ENCODE measurements around the gene ETV3.

ETV3 gene

DNA sequence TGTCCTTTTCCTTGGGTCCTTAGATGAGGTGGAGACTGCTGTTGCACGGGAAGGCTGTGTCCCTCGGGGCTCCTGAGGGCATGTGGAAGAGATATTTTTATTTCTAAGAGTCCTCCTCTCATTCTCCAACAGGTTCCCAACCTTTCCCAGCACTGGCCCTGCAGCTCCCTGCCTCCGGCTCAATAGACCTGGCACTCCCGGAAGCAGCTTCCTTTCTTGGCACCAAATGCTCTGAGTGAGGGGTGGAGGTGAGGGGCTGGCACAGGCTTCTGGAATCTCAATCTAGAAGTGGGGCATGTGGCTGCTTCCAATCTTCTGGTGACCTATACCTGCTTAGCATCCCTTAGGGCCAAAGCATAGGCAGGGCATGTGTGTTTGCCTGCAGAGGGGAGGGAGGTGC lies 43.1 kb downstream of the ETV3 start:
- no peak for DNase-seq (ENCODE audit: low read depth in 2 of 3, low spot score in 2 of 3)

GRCh38 chr1:157092831-157093230 lies 45.4 kb downstream of the ETV3 start:
- DNase-seq (ENCODE audit: low read depth in 2 of 3, low spot score in 2 of 3), result no peak

GRCh38 chr1:157091668-157092273 lies 46.4 kb downstream of the ETV3 start:
- no peak for DNase-seq (ENCODE audit: low read depth in 2 of 3, low spot score in 2 of 3)

DNA sequence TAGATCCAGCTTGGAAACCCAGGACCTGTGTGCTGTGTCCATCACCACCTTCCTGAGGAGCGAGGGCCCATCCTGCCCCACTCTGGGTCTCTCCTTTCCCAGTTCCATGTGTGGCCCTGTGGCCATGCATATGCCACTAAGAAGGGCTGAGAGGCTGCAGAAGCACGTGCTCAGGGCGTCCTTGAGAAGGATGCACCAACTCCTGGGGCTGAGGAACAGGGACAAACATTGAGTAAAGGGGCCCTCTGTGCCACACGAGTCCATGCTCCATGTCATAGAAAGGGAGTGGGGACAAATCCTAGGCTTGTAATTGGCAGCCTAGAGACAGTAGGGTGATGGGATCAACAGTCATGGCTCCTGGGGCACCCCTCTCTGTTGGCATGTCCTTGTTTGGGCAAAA lies 47.0 kb downstream of the ETV3 start:
- DNase-seq (ENCODE audit: low read depth in 2 of 3, low spot score in 2 of 3), result no peak

DNA sequence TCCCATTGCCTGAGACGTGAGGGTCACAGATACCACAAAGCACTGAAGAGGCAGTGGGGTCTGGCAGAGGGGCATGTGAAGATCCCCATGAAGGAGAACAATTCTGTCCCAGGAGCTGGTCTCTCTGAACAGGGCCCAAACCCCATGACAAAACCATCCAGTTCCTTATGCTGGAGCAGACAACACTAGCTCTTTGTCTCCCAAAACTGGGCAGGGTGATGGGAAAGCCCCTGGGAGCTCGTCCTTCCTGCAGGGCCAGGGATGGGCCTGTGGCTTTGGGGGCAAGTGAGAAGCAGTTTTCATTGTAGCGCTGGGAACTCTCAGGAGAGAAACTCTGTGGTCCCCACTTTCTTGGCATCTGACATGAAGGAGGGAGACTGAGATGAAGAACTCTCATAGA lies 47.4 kb downstream of the ETV3 start:
- no peak for DNase-seq (ENCODE audit: low read depth in 2 of 3, low spot score in 2 of 3)

DNA sequence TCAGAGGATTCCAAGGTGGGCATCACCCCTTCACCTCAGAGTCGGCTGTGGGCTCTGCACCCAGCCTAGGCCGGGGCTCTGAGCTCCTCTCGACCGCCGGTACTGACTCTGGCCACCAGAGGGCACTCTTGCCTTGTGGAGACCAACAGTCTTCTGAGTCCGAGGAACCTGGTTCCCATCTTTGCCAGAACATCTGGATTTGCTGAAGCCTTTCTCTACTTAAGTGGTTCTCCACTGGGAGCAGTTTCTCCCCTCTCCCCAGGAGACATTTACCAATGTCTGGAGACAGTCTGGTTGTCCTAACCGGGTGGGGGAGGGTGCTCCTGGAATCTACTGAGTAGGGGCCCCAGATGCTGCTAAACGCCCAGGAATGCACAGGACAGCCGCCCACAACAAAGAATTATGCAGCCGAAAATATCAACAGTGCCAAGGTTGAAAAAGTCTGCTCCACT lies 48.0 kb downstream of the ETV3 start:
- peak; percentile 51 to 92 (median 89) for DNase-seq (ENCODE audit: low read depth in 2 of 3, low spot score in 2 of 3)

- no peak for DNase-seq (ENCODE audit: low read depth in 2 of 3, low spot score in 2 of 3)
Observed at GRCh38 chr1:157089789-157090188, 48.4 kb downstream of the ETV3 start.

DNA sequence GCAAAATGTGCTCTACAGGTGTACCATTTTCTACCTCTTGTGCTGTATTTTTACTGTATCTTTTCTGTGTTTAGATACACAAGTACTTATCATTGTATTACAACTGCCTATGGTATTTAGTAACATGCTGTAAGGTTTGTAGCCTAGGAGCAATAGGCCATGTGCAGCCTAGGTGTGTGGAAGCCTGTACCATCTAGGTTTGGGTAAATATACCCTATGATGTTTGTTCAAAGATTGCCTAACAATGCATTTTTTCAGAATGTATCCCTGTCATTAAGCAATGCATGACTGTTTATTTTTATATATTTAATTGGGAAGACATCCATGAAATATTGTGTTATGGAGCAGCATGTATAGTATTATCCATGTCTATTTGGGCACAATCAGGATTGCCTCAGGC lies 49.6 kb downstream of the ETV3 start:
- DNase-seq (ENCODE audit: low read depth in 2 of 3, low spot score in 2 of 3), result no peak

- no peak for DNase-seq (ENCODE audit: low read depth in 2 of 3, low spot score in 2 of 3)
Observed at GRCh38 chr1:157087030-157087429, 51.2 kb downstream of the ETV3 start.

- no peak for DNase-seq (ENCODE audit: low read depth in 2 of 3, low spot score in 2 of 3)
Observed at GRCh38 chr1:157086299-157086698, 51.9 kb downstream of the ETV3 start.

- DNase-seq (ENCODE audit: low read depth in 2 of 3, low spot score in 2 of 3), result no peak
Observed at GRCh38 chr1:157085421-157085820, 52.8 kb downstream of the ETV3 start.

DNA sequence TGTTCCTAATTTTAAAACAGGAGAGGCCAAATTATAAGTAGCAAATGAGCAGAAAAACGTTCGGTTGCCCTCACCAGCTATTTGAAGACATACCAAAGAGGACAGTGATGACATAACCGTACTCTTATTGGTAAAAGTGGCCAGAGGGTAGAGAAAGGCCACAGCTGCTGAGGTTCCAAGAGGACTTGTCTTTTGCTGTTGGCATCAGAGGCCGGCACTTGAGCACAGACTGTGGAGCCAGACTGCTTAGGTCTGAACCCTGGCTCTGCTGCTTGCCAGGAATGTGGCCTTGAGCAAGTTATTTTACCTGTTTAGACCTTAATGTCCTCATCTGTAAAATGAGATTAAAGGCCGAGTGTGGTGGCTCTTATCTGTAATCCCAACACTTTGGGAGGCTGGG lies 53.5 kb downstream of the ETV3 start:
- no peak for DNase-seq (ENCODE audit: low read depth in 2 of 3, low spot score in 2 of 3)

GRCh38 chr1:157081707-157082106 lies 56.5 kb downstream of the ETV3 start:
- DNase-seq (ENCODE audit: low read depth in 2 of 3, low spot score in 2 of 3), result no peak

GRCh38 chr1:157080714-157081113 lies 57.5 kb downstream of the ETV3 start:
- DNase-seq (ENCODE audit: low read depth in 2 of 3, low spot score in 2 of 3), result no peak

DNA sequence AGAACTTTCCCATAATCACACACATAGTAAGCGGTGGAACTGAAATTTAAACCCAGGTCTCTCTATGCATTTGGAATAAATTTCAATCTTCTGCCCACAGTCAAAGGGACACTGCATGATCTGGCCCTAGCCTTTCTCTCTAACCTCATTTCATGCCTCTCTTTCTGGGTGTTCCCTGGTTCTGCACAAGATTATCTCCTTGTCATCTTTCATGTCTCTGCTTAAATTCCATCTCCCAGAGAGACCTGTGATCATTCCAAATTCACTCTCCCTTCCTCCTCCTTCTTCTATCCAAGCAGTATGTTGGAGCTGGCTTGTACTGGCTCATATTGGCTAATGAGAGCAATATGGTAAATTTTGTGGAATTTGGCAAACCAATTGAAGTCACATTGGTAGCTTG lies 60.8 kb downstream of the ETV3 start:
- DNase-seq (ENCODE audit: low read depth in 2 of 3, low spot score in 2 of 3), result no peak

GRCh38 chr1:157073944-157074685 lies 64.1 kb downstream of the ETV3 start:
- DNase-seq (ENCODE audit: low read depth in 2 of 3, low spot score in 2 of 3), result peak in 1 of 3 experiments; percentile 7

Measured in activated CD8-positive, alpha-beta memory T cell treated with anti-CD3 and anti-CD28 coated beads for 48 hours (primary cell).